Measurements from ENCODE around the gene RBPJ.
"Not testable (repeated sequence)": the region's sequence is repeated elsewhere in the genome, so short reads cannot be mapped to it uniquely, and the experiment has no call there.

The RBPJ gene

GRCh38 chr4:26377328-26378311, 56.8 kb downstream of the RBPJ start:
- DNase-seq = peak; percentile 56

- DNase-seq = no peak
These were observed 59.0 kb downstream of the RBPJ start for GRCh38 chr4:26379837-26380236.

- no peak for DNase-seq
These were observed 59.9 kb downstream of the RBPJ start for GRCh38 chr4:26380740-26381139.

DNA sequence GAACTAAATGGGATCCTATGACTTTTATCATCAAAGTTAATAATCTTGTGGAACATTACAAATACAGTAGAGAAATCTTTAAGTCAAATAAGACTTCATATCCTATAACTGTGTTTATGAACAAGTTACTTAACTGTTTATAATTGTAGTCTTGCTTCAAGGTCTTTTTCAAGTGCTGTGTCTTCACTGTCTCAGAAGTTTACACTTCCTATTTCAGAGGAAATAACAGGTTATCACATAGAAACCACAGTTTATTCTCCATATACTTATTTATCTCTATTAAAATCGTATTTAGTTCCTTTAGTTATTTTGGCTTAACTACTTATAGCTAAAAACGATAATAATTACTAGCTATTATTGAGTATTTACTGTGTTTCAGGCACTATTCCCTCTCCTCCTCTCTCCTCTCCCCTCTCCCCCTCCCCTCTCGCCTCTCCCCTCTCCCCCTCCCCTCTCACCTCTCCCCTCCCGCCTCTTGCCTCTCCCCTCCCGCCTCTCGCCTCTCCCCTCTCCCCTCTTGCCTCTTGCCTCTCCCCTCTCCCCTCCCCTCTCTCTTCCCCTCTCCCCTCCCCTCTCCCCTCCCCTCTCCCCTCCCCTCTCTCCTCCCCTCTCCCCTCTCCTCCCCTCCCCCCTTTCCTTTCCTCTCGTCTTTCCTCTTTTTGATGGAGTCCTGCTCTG, 63.7 kb downstream of the RBPJ start:
- DNase-seq = no peak

DNA sequence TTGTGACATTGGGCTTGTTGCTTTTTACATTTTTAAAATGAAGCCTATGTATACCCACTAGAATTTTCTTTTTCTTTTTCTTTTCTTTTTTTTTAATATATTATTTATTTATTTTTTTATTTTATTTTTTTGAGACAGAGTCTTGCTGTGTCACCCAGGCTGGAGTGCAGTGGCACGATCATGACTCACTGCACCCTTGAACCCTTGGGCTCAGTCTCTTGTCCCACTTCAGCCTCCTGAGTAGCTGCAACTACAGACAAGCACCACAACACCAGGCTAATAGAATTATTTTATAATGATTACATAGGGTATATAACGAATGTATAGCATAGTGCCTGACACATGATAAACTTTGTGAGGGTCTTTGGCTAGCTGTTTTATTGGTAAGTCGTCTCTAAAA, 64.9 kb downstream of the RBPJ start:
- DNase-seq = no peak

GRCh38 chr4:26386386-26386785, 65.6 kb downstream of the RBPJ start:
- DNase-seq = peak; percentile 79

DNA sequence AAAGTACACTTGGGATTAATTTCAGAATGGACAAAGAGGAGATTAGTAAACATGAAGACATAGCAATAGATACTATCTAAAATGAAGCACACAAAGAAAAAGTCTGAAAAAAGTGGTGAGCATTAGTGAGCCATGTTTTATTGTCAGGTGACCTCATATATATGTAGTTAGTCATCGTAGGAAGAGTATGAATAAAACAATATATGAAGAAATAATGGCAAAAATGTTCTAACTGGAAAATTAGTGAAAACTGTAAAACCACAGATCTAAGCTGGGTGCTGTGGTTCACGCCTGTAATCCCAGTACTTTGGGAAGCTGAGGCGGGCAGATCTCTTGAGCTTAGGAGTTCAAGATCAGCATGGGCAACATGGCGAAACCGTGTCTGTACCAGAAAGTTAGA, 67.9 kb downstream of the RBPJ start:
- DNase-seq = no peak

GRCh38 chr4:26397086-26397485, 76.3 kb downstream of the RBPJ start:
- DNase-seq = no peak

DNA sequence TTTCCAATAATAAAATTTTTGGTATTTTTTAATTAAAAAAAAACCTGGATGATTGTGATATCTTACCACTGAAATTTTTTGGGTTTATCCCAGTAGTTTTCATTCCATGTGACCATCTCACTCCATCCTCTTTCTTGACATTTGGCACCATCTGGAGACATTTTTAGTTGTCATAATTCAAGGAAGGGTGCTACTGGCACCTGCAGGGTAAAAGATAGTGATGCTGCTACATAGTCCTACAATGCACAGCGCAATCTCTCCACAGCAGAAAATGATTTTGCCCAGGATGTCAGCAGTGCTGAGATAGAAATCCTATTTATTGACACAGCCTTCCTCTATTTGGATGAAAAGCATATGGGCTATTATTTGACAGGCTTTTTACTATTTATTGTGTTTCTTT, 79.3 kb downstream of the RBPJ start:
- DNase-seq = no peak

DNA sequence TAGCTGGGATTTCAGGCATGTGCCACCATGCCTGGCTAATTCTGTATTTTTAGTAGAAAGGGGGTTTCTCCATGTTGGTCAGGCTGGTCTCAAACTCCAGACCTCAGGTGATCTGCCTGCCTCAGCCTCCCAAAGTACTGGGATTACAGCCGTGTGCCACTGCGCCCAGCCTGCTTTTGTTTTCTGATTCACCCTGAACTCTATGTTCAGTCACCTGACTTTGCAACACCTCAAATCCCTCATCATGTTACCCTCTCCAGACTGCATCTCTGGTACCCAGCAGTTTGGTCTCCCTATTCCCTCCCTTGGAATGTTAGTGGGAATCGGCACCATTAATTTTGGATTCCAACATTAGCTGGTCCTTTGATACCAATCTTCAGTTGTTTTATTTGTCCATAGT, 81.2 kb downstream of the RBPJ start:
- DNase-seq = not testable (repeated sequence)

- no peak for DNase-seq
These were observed 81.6 kb downstream of the RBPJ start for GRCh38 chr4:26402458-26402857.

DNA sequence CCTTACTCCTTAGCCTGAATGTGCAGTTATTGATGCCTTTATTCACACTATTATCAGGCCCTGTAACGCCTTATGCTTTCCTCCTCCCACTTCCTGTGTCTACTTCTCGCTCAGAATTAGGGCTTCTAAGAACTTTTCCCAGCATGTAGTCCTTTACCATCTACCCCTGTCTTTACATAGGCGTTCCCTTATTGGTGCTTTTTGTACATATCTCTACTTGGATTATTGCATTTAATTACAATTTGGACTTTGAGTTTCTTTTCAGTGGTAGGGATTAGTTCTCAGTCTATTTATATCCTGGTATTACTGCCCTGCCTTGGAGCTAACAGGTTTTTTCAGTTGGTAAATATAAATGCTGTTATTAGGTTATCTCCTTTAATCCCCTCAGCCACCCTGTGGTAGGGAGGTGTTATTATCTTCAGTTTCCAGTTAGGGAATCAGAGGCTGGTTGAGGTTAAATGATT, 84.0 kb downstream of the RBPJ start:
- peak; percentile 9 for DNase-seq

DNA sequence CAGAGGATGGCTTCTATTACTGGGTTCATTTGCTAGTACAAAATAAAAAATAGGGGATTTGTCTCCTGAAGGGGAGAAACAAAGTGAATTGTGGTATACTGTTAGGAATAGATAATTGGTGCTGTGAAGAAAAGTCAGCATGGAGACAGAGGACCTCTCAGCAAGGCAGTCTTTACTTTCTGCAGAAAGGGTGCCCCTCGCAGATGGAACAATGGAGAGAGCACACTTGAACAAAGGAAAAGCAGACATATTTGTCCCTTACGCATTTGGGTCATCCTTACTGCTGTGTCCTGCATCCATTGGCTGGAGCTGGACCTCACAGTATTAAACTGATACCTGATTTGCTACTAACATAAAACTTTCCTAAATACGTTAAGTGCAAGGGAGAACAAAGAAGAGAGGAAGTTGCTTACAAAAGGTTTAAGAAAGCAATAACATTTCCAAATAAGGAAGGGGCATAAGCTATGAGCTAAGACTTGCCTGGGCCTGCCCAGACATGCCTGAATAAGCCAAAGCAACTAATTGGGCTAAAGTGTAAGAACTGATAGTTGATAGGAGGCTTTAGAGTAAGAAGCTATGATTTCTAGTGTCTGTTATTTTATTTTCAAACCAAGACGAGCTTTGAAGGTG, 85.6 kb downstream of the RBPJ start:
- DNase-seq = no peak

- no peak for DNase-seq
These were observed 86.7 kb downstream of the RBPJ start for GRCh38 chr4:26407476-26407875.

GRCh38 chr4:26410385-26411293, 89.8 kb downstream of the RBPJ start:
- DNase-seq = peak; percentile 78

DNA sequence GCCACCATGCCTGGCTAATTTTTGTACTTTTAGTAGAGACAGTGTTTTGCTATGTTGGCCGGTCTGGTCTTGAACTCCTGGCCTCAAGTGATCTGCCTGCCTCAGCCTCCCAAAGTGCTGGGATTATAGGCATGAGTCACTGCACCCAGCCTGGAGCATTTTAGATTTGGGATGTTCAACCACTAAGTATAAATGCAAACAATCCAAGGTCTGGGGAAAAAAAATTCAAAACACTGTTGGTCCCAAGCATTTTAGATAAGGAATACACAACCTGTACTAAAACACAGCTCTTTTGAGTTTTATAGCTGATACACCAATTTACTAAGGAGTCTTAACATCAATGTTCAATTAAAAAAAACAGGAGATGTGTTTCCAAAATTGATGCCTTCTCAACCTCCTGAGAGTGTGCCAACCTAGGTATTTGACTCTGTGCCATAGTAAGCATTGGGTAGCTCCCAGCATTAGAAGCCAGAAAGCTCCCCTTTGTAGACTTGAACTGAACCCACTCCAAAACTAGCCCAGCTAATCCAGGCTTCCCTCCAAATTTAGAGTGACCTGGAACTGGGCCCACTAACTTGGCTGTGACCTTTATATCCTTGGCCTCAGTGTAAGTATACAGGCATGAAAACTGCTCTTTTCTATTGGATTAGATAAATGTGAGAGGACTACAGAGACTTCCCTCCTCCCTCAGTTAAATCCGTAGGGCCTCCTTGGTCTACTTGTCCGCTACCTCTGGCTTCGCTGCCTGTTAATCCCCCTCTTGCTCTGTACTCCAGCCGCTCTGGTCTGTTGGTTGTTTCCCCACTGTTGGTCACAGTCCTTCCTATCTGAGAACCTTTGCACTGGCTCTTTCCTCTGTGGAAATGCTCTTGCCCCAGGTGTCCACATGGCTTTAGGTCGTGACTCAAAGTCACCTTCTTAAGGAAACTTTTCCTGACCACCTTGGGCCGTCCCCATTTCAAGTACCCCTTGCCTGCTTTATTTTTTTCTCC, 91.9 kb downstream of the RBPJ start:
- DNase-seq = no peak

GRCh38 chr4:26413582-26413981, 92.8 kb downstream of the RBPJ start:
- DNase-seq = no peak

DNA sequence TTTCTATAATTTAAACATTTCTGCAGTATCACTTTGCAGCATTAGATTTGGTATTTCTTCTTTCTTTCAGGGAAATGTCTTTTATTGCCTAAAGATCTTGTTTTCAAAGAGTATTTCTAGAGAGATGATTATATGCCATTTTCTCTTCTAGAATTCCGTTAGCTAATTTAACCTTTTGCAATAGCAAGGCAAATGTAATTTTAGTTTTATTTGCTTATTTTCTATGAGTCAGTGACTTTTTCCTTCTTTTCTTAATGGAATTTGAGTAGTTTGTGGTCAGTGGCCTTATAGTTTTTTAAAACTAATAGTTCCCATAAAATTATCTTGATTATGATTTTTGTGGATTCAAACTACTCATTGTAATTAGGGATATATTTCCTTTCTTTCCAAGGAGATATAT, 97.3 kb downstream of the RBPJ start:
- no peak for DNase-seq

GRCh38 chr4:26418850-26419249, 98.0 kb downstream of the RBPJ start:
- no peak for DNase-seq

DNA sequence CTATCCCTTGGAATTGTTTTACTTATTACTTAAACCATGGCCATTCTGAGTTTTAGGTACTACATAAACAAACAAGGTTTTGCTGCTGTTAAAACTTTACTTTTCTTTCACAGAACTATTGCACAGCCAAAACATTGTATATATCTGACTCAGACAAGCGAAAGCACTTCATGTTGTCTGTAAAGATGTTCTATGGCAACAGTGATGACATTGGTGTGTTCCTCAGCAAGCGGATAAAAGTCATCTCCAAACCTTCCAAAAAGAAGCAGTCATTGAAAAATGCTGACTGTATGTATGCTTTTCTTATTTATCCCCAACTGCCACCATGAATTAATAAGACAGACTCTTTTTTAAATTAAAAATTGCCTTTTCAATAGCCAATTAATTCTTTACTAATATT, 99.6 kb downstream of the RBPJ start:
- DNase-seq = no peak

DNA sequence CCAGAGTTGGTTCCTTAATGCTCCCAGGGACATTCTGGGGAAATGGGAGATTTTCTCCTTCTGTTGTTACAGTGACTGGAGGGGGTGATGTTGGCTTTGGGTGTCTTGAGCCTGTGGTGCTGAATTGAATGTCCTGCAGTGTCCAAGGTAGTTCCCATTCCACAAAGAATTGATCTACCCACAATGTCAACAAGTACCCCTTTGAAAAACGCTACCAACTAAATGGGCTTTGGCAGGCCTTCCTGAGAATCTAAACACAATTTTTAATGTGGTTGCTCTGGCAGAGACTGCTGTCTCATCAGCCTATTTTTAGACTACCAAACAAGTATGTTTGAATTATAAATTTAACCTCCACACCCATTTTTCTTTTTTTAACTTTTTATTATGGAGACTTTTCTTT, 100.1 kb downstream of the RBPJ start:
- no peak for DNase-seq

All from OCI-M1 (cell line).